GM12892 (cell line): ENCODE results near the gene PFN2.

ENCODE experiments used
- POLR2A ChIP-seq: IDR thresholded peaks from 2 replicates; pipeline ENCODE4 v1.6.1; 2011; ENCODE audit warnings: low read depth, low read length, control low read depth
- POLR2AphosphoS5 ChIP-seq: IDR thresholded peaks from 2 replicates; pipeline ENCODE4 v1.6.1; 2011; ENCODE audit warnings: low read depth, low read length, control low read depth
- TAF1 ChIP-seq: IDR thresholded peaks from 2 replicates; pipeline ENCODE4 v1.6.1; 2011; ENCODE audit warnings: low read depth, mild to moderate bottlenecking, control low read depth, low read length, borderline replicate concordance

GRCh38 chr3:149975919-149976318, 5.2 kb upstream of the PFN2 start:
- TF ChIP-seq POLR2AphosphoS5 (no peak), TAF1 (no peak), POLR2A (no peak)
